Measurements from ENCODE around the gene AHSP.

- TF ChIP-seq CTCF (IDR thresholded peaks at IDR 0.05) (no peak), POLR2A (IDR thresholded peaks at IDR 0.05) (no peak), EP300 (IDR thresholded peaks at IDR 0.05) (no peak)
Measured at GRCh38 chr16:31489298-31489564, 38.5 kb upstream of the AHSP start.

All from ovary (tissue), 3 donors.